ENCODE results near the gene FBXW10B. TPM values are rescaled to one million over a fixed set of nuclear protein-coding genes. Genes with fewer than 3 reads are reported as not detected.
"Not testable (repeated sequence)": the region's sequence is repeated elsewhere in the genome, so short reads cannot be mapped to it uniquely, and the experiment has no call there.

The FBXW10B gene
- total and polyA plus RNA-seq, 11 donors, result 0.53 to 1.8 (median 0.82) TPM; not detected in 1

GRCh38 chr17:15613111-15613510, 6.4 kb downstream of the FBXW10B start:
- H3K4me3 ChIP-seq; H3K27me3 ChIP-seq; H3K4me1 ChIP-seq; DNase-seq; intact Hi-C loops (cut with DNase I); H3K9me3 ChIP-seq; H3K36me3 ChIP-seq; H3K27ac ChIP-seq; ATAC-seq: not testable (repeated sequence)
- WGBS, 4 donors, result 91 to 98% (median 97%) methylated on average over 1 of the region's 1 CpG; no CpG with 5 or more reads in 1 of the 4 donors

GRCh38 chr17:15592960-15593359, 26.5 kb downstream of the FBXW10B start:
- H3K4me3 ChIP-seq; H3K4me1 ChIP-seq; H3K27me3 ChIP-seq; H3K36me3 ChIP-seq; ATAC-seq; DNase-seq; intact Hi-C loops (cut with DNase I); H3K9me3 ChIP-seq; H3K27ac ChIP-seq: not testable (repeated sequence)
- 74 to 95% (median 93%) methylated on average over 2 to 8 of the region's 8 CpGs for whole genome bisulfite sequencing, 4 donors

- H3K9me3 ChIP-seq; H3K4me1 ChIP-seq; H3K4me3 ChIP-seq; ATAC-seq; H3K27ac ChIP-seq; DNase-seq; H3K36me3 ChIP-seq; intact Hi-C loops (cut with DNase I); H3K27me3 ChIP-seq: not testable (repeated sequence)
- WGBS, 4 donors, result 73 to 79% (median 77%) methylated on average over 5 of the region's 5 CpGs
Measured at GRCh38 chr17:15591986-15592385, 27.5 kb downstream of the FBXW10B start.

- H3K9me3 ChIP-seq; H3K4me1 ChIP-seq; intact Hi-C loops (cut with DNase I); H3K36me3 ChIP-seq; H3K27ac ChIP-seq; H3K27me3 ChIP-seq; H3K4me3 ChIP-seq; DNase-seq: not testable (repeated sequence)
- ATAC-seq, result peak in 1 of 4 donors; percentile 22
- WGBS, 4 donors, result 80 to 100% (median 94%) methylated on average over 1 of the region's 1 CpG
Measured at GRCh38 chr17:15590844-15591243, 28.7 kb downstream of the FBXW10B start.

- 65 to 79% (median 70%) methylated on average over 10 to 13 of the region's 17 CpGs for WGBS, 4 donors
- H3K27me3 ChIP-seq; DNase-seq; H3K4me1 ChIP-seq; intact Hi-C loops (cut with DNase I); H3K36me3 ChIP-seq; H3K27ac ChIP-seq; ATAC-seq; H3K4me3 ChIP-seq; H3K9me3 ChIP-seq: not testable (repeated sequence)
Measured at GRCh38 chr17:15589544-15590536, 29.7 kb downstream of the FBXW10B start.

- H3K4me1 ChIP-seq; DNase-seq; H3K4me3 ChIP-seq; intact Hi-C loops (cut with DNase I); H3K36me3 ChIP-seq; H3K27me3 ChIP-seq; ATAC-seq; H3K9me3 ChIP-seq; H3K27ac ChIP-seq: not testable (repeated sequence)
- 89 to 96% (median 92%) methylated on average over 8 of the region's 8 CpGs for WGBS, 4 donors
Measured at GRCh38 chr17:15588017-15588416, 31.5 kb downstream of the FBXW10B start.

GRCh38 chr17:15583313-15583712, 36.2 kb downstream of the FBXW10B start:
- H3K36me3 ChIP-seq; ATAC-seq; intact Hi-C loops (cut with DNase I); DNase-seq; H3K27ac ChIP-seq; H3K9me3 ChIP-seq; H3K27me3 ChIP-seq; H3K4me1 ChIP-seq; H3K4me3 ChIP-seq: not testable (repeated sequence)
- WGBS, 4 donors, result 58 to 81% (median 79%) methylated on average over 2 to 3 of the region's 5 CpGs

GRCh38 chr17:15581462-15581861, 38.0 kb downstream of the FBXW10B start:
- H3K27me3 ChIP-seq; ATAC-seq; H3K4me1 ChIP-seq; H3K36me3 ChIP-seq; H3K9me3 ChIP-seq; H3K27ac ChIP-seq; intact Hi-C loops (cut with DNase I); H3K4me3 ChIP-seq; DNase-seq: not testable (repeated sequence)
- WGBS, 4 donors, result 76 to 92% (median 87%) methylated on average over 4 of the region's 4 CpGs

GRCh38 chr17:15576848-15577247, 42.7 kb downstream of the FBXW10B start:
- intact Hi-C loops (cut with DNase I); ATAC-seq; H3K4me3 ChIP-seq; H3K27me3 ChIP-seq; H3K27ac ChIP-seq; H3K36me3 ChIP-seq; H3K4me1 ChIP-seq; H3K9me3 ChIP-seq; DNase-seq: not testable (repeated sequence)
- 100% methylated on average over 1 of the region's 1 CpG; no CpG with 5 or more reads in 3 of the 4 donors for WGBS, 4 donors

GRCh38 chr17:15574660-15575059, 44.8 kb downstream of the FBXW10B start:
- not testable (repeated sequence) for DNase-seq

GRCh38 chr17:15573870-15574269, 45.6 kb downstream of the FBXW10B start:
- H3K27ac ChIP-seq; H3K4me3 ChIP-seq; H3K27me3 ChIP-seq; intact Hi-C loops (cut with DNase I); H3K36me3 ChIP-seq; H3K9me3 ChIP-seq; H3K4me1 ChIP-seq: not testable (repeated sequence)
- DNase-seq, result peak in 1 of 5 donors; percentile 33
- ATAC-seq, result peak in 2 of 4 donors; percentile 36 to 39
- 26 to 36% (median 31%) methylated on average over 4 of the region's 4 CpGs for WGBS, 4 donors

More at GRCh38 chr17:15574660-15575059, 44.8 kb downstream of the FBXW10B start:
- H3K9me3 ChIP-seq; H3K27ac ChIP-seq; intact Hi-C loops (cut with DNase I); H3K36me3 ChIP-seq; H3K4me3 ChIP-seq; H3K27me3 ChIP-seq; H3K4me1 ChIP-seq: not testable (repeated sequence)
- WGBS, 4 donors, result 60 to 76% (median 63%) methylated on average over 1 to 2 of the region's 5 CpGs
- ATAC-seq, result peak; percentile 28 to 76 (median 50)

All from heart left ventricle (tissue), 16 donors.